CD14-positive monocyte (primary cell): ENCODE data around the gene DNAAF2. TPM values are rescaled to one million over a fixed set of nuclear protein-coding genes. Genes with fewer than 3 reads are reported as not detected.

Source experiments
- DNase-seq, 3 donors: peaks; one replicate each; pipeline ENCODE4 v3.0.0-alpha.2; 2011 to 2022
- H2AFZ ChIP-seq: 2 replicates; pipeline ENCODE4 v1.6.0; 2012; ENCODE audit warnings: mild to moderate bottlenecking, low read depth, low read length, inconsistent platforms; ENCODE audit not compliant: insufficient read depth, poor library complexity, severe bottlenecking
- H3K27ac ChIP-seq, 2 donors: 1 replicate in 1 of 2; 2 replicates in 1 of 2; pipeline ENCODE4 v1.5.1; 2012 to 2013; ENCODE audit warnings: low read length in 2 of 2, control low read depth in 1 of 2, inconsistent platforms in 1 of 2, low read depth in 1 of 2, mild to moderate bottlenecking in 1 of 2
- H3K27me3 ChIP-seq, 2 donors: one replicate each; pipeline versions ENCODE4 v1.6.0 to v1.6.1; 2011 to 2013; ENCODE audit warnings: low read length in 2 of 2; ENCODE audit not compliant: control insufficient read depth in 2 of 2, insufficient read depth in 2 of 2
- H3K36me3 ChIP-seq, 2 donors: replicated peaks in 1 of 2; 1 replicate in 1 of 2; 2 replicates in 1 of 2; pipeline versions ENCODE4 v1.5.1 to v1.6.1; 2012 to 2013; ENCODE audit warnings: low read length in 2 of 2, control low read depth in 1 of 2, inconsistent platforms in 1 of 2, mild to moderate bottlenecking in 1 of 2; ENCODE audit not compliant: insufficient read depth in 2 of 2, control insufficient read depth in 1 of 2
- H3K4me1 ChIP-seq, 2 donors: 1 replicate in 1 of 2; 2 replicates in 1 of 2; pipeline versions ENCODE4 v1.5.1 to v1.6.1; 2012 to 2013; ENCODE audit warnings: low read length in 2 of 2, control low read depth in 1 of 2, inconsistent platforms in 1 of 2, mild to moderate bottlenecking in 1 of 2, moderate library complexity in 1 of 2; ENCODE audit not compliant: insufficient read depth in 2 of 2, control insufficient read depth in 1 of 2
- H3K4me2 ChIP-seq: replicated peaks from 2 replicates; pipeline ENCODE3; 2012; ENCODE audit warnings: low read length, moderate library complexity, mild to moderate bottlenecking; ENCODE audit not compliant: poor library complexity, severe bottlenecking; ENCODE audit errors: extremely low read depth
- H3K4me3 ChIP-seq, 3 experiments: fragments of 200-600 bp in 1 of 3; sonication (generic) in 1 of 3; replicated peaks in 1 of 3; 1 replicate in 2 of 3; 2 replicates in 1 of 3; pipeline ENCODE4 v1.5.1; 2011 to 2013; ENCODE audit warnings: low read length in 3 of 3, mild to moderate bottlenecking in 3 of 3, control low read depth in 2 of 3, low read depth in 2 of 3, inconsistent platforms in 1 of 3, moderate library complexity in 1 of 3
- H3K79me2 ChIP-seq: 2 replicates; pipeline ENCODE4 v1.6.0; 2012; ENCODE audit warnings: mild to moderate bottlenecking, control low read depth, inconsistent platforms, low read length, moderate library complexity; ENCODE audit not compliant: insufficient read depth
- H3K9ac ChIP-seq: 2 replicates; pipeline ENCODE4 v1.6.0; 2017; ENCODE audit warnings: low read length, mild to moderate bottlenecking; ENCODE audit not compliant: insufficient read depth, poor library complexity, severe bottlenecking
- H3K9me3 ChIP-seq, 2 donors: replicated peaks in 1 of 2; 1 replicate in 1 of 2; 2 replicates in 1 of 2; pipeline versions ENCODE4 v1.5.1 to v1.6.1; 2012 to 2013; ENCODE audit warnings: low read length in 2 of 2, control low read depth in 1 of 2; ENCODE audit not compliant: control insufficient read depth in 1 of 2, insufficient read depth in 1 of 2
- H4K20me1 ChIP-seq: 2 replicates; pipeline ENCODE4 v1.6.0; 2012; ENCODE audit warnings: mild to moderate bottlenecking, low read length, control low read depth, moderate library complexity; ENCODE audit not compliant: insufficient read depth
- H3K27ac Mint-ChIP-seq, 7 donors: one replicate each; pipeline ENCODE4 v1.8.0; 2020; ENCODE audit warnings: mild to moderate bottlenecking in 7 of 7, mixed read lengths in 7 of 7, moderate library complexity in 6 of 7, inconsistent platforms in 2 of 7
- H3K27me3 Mint-ChIP-seq, 3 donors: one replicate each; pipeline ENCODE4 v1.8.0; 2021 to 2022; ENCODE audit warnings: low read depth in 3 of 3, mild to moderate bottlenecking in 3 of 3, mixed read lengths in 3 of 3, moderate library complexity in 3 of 3, inconsistent platforms in 1 of 3
- H3K36me3 Mint-ChIP-seq, 2 donors: one replicate each; pipeline ENCODE4 v1.8.0; 2020; ENCODE audit warnings: mixed read lengths in 2 of 2, inconsistent platforms in 1 of 2, mild to moderate bottlenecking in 1 of 2
- H3K4me1 Mint-ChIP-seq: one replicate; pipeline ENCODE4 v1.8.0; 2020; ENCODE audit warnings: mild to moderate bottlenecking, mixed read lengths
- H3K4me3 Mint-ChIP-seq, 2 donors: one replicate each; pipeline ENCODE4 v1.8.0; 2020; ENCODE audit warnings: mild to moderate bottlenecking in 2 of 2, mixed read lengths in 2 of 2, moderate library complexity in 1 of 2
- H3K9me3 Mint-ChIP-seq, 7 donors: one replicate each; pipeline ENCODE4 v1.8.0; 2020 to 2022; ENCODE audit warnings: mixed read lengths in 7 of 7, mild to moderate bottlenecking in 6 of 7, moderate library complexity in 6 of 7, inconsistent platforms in 2 of 7
- CTCF ChIP-seq: fragments of 200-600 bp; IDR thresholded peaks from one replicate; pipeline ENCODE4 v1.8.0; 2022; ENCODE audit warnings: antibody characterized with exemption, mild to moderate bottlenecking
- WGBS: methylation state at CpG from one replicate; pipeline ENCODE4 v1.1.5; 2013; ENCODE audit warnings: missing lambda C conversion rate; ENCODE audit not compliant: insufficient coverage; 5-methylcytosine and 5-hydroxymethylcytosine counted together
- intact Hi-C, 2 donors: fragments of 100-400 bp; cut with micrococcal nuclease; formaldehyde crosslinking; loops; one replicate each; pipeline versions ENCODE4 v1.15.0 to v1.15.1; 2023
- polyA plus RNA-seq, 3 donors: library from polyadenylated mRNA; depleted of rRNA in 1 of 3; unstranded in 2 of 3; stranded (reverse) in 1 of 3; fragments of 300-500 nt in 2 of 3; fragments of >200 nt in 1 of 3; fragmentation: Illumina TruSeq in 2 of 3; gene quantifications; 1 replicate in 2 of 3; 2 replicates in 1 of 3; pipeline ENCODE4 v1.2.3, GENCODE V29; 2012 to 2021

Gene DNAAF2
- polyA plus RNA-seq, 3 donors = 1.9 to 6.9 (median 6.8) TPM

GRCh38 chr14:49623941-49624839 is 10.9 kb downstream of the DNAAF2 start:
- Histone ChIP-seq H3K9ac (no peak overlapping the region), H4K20me1 (peaks cover 46% of the 10 kb centered on the region), H2AFZ (no peak overlapping the region), H3K4me1 (peaks cover 29 to 44% of the 10 kb centered on the region in 2 donors), H3K27me3 (no peaks in the 10 kb centered on the region), H3K79me2 (peaks cover 70% of the 10 kb centered on the region), H3K27ac (peak overlapping the region in 1 of 2 donors; percentile 55), H3K4me3 (no peak overlapping the region), H3K9me3 (no peaks in the 10 kb centered on the region), H3K36me3 (no peaks in the 10 kb centered on the region), H3K4me2 (peak overlapping the region; percentile 18)
- Mint-ChIP-seq H3K4me3 (no peak overlapping the region), H3K36me3 (peaks cover 12 to 25% of the 10 kb centered on the region in 2 donors), H3K27ac (peak overlapping the region in 2 of 7 donors; percentile 41 to 57), H3K27me3 (peaks cover 0 to 2% (median 0%) of the 10 kb centered on the region in 3 donors), H3K9me3 (peaks cover 0 to 2% (median 0%) of the 10 kb centered on the region in 7 donors), H3K4me1 (peaks cover 40% of the 10 kb centered on the region)
- intact Hi-C loops = loop anchor here (5.0 kb wide), 2 partner anchors 37 to 143 kb away; partner anchors contain the start of genes RPS29 (in 2 of the 2) and KLHDC2 (in 1 of the 2)
- DNase-seq = no peak
- no peak for TF ChIP-seq CTCF
- no CpG with 5 or more reads among the region's 6 CpGs for WGBS

- H4K20me1 ChIP-seq = peaks cover 47% of the 10 kb centered on the region
- no CpG with 5 or more reads among the region's 3 CpGs for WGBS
- Mint-ChIP-seq H3K36me3 (peaks cover 17 to 32% of the 10 kb centered on the region in 2 donors), H3K4me1 (peaks cover 46% of the 10 kb centered on the region), H3K27me3 (no peaks in the 10 kb centered on the region), H3K4me3 (no peak overlapping the region), H3K9me3 (peaks cover 0 to 2% (median 0%) of the 10 kb centered on the region in 7 donors), H3K27ac (peak overlapping the region in 1 of 7 donors; percentile 57)
- H3K4me3 ChIP-seq = peak overlapping the region in 1 of 3 experiments; percentile 78
- no peak for TF ChIP-seq CTCF
- peaks cover 5 to 7% of the 10 kb centered on the region in 2 donors for H3K36me3 ChIP-seq
- no peak for DNase-seq
- peaks cover 76% of the 10 kb centered on the region for H3K79me2 ChIP-seq
- peaks cover 30 to 51% of the 10 kb centered on the region in 2 donors for H3K4me1 ChIP-seq
- peak overlapping the region in 1 of 2 donors; percentile 94 for H3K27ac ChIP-seq
- no peaks in the 10 kb centered on the region for H3K27me3 ChIP-seq
- intact Hi-C loops = loop anchor here (5.0 kb wide), 2 partner anchors 36 to 144 kb away; partner anchors contain the start of genes RPS29 (in 2 of the 2) and KLHDC2 (in 1 of the 2)
- H2AFZ ChIP-seq = no peak overlapping the region
- H3K9me3 ChIP-seq = no peaks in the 10 kb centered on the region
- H3K4me2 ChIP-seq = peak overlapping the region; percentile 78
- no peak overlapping the region for H3K9ac ChIP-seq
Measured at GRCh38 chr14:49623387-49623786, 11.7 kb downstream of the DNAAF2 start.
